Renal pelvis (tissue), 4 donors: ENCODE measurements around the gene HMX1. TPM values are rescaled to one million over a fixed set of nuclear protein-coding genes. Genes with fewer than 3 reads are reported as not detected.

Experiments used
- DNase-seq: peaks from one replicate; pipeline ENCODE4 v3.0.0-alpha.2; 2013
- polyA plus RNA-seq, 3 donors: library from polyadenylated mRNA; unstranded; fragments of 120-200 nt; gene quantifications; one replicate each; pipeline ENCODE4 v1.2.1, GENCODE V29; 2013; ENCODE audit not compliant: insufficient read length in 3 of 3

The HMX1 gene
- polyA plus RNA-seq, 3 donors = not detected

DNA sequence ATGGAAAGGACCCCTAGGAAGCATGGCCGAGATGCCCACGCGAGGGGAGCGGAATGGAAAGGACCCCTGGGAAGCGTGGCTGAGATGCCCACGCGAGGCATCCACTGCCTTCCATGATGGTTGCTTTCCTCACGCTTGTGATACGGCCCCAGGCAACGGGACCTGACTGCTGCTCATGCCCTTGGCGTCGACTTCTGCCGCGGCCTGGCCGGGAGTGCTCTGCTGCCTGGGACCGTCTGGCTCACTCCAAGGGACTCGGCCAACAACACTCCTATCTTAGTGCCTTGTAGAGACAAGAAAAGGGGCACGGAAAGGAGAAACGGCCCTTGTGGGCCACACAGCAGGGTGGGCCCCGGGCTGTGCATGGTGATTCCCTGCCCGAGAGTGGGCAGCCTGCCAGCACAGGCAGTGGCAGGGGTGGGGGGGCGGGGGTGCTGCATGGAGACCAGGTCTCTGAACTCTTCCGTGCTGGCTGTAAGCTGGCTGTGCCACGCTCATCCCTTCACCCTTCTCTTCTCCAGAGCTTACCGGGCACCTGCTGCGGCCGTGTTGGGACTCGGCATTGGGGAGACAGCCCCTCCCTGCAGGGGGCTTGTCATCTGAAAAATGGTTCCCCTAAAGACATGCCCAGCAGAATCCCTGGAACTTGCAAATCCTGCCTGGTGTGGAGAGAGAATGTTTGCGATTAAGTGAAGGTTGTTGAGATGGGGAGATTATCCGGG is 38.6 kb upstream of the HMX1 start:
- no peak for DNase-seq

DNA sequence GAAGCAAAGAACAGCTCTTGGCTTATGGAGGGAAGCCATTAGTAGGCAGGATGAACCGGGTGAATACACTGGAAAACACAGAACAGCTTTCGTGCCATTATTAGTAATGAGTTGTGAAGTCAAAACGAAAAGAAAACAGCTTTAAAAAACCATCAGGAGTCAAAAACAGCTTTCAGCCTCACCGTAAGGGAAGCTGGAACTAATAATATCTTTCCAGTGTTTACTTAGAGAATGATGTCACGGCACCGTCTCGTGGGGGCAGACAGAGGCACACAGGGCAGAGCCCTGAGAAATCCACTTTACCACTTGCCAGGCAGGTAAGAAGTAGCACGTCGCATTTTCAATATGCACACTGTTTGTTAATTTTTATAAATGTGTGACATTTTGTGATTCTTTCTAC is 37.9 kb upstream of the HMX1 start:
- no peak for DNase-seq

DNA sequence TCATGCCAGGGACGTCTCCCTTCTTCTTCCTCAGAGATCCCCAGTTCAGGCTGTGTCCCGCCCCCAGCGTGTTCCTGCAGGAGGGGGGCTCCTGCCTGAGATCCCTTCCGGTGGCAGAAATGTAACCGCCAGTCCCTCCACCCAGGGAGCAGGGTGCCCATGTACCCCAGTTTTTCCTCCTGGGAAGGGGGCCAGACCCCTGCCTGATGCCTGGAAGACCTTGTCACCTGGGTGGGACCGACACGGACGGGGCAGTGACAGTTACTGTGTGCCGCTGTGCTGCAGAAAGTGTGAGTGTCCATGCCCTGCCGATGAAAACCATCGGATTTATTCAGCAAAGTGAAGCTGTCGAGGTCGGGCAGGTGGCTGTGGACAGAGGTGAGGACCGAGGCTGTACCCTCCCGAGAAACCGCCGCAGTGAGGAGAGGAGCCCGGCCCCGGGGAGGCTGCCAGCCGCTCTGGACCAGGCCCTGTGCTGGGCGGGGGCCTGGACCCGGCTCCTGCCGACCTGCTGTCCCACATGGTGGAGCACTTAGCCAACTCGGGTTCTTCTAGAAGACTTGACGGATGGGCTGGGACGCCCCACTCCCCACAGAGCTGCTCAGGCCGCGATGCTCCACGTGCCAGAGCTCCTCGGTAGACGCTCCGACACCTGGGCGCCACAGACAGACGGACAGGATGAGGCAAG is 36.7 kb upstream of the HMX1 start:
- DNase-seq = no peak

DNA sequence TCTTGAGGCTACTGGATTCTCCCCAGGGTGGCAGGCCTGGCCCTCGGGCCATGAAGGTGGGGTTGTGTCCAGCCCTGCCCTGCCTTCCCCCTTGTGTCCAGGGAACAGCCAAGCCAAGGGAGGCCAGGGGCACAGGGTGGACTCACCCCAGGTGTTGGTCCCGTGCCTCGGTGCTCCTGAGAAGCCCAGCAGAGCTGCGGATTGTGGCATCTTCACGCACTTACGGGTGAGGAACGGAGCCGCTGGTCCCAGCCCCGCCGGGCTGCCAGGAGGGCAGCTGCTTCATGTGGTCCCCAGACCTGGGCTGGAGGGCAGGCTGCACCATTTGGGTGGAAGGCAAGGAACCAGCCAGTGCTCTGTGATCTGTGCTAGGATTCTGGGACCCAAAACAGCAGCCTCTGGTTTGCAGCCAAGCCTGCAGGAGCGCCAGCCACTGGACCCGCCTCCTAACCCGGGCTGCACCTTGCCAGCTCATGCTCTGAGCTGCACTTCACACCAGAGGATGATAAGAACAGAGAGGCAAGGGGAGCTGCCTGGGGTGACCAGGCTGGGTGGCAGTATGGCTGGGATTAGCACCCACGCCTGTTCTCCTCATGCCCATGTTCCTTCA is 36.1 kb upstream of the HMX1 start:
- no peak for DNase-seq

DNA sequence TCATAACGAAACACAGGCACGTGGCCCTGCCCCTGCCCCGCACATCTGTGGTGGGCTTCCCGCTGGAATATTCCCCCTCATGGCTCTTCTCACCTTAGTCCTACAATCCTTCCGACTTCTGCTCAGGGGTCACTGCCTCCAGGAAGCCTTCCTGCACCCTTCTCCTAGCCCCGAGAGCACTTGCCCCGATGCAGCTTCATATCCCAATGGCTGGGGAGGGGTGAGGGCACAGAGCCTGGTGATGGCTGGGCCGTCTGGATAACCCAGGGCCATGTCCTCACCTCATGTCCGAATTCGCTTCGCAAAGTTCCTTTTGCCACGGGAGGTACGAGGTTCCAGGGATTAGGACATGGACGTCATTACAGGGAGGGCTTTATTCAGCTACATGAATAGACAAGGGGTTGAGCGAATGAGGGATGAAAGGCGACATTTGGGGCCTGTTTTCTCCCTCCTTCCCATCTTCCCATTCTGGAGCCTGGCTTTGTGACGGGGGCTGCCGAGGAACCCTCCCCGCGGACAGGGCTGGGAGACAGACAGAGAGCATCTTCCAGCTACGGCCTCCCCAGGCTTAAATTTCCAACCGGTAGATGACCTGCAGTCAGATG is 35.5 kb upstream of the HMX1 start:
- DNase-seq = no peak

DNA sequence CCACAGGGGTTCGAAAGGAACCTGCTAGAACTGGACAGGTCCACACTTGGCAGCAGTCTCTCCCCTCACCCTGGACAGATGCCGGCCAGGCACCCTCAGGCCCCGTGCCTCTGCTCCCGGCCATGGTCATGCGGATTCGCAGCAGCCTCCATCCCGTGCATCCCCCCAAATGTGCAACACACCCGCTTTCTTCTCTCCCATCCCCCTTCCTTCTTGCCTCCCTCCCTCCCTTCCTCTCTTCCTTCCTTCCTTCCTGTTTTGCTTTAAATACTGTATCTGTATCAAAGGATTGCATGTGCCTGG is 35.0 kb upstream of the HMX1 start:
- DNase-seq = no peak

DNA sequence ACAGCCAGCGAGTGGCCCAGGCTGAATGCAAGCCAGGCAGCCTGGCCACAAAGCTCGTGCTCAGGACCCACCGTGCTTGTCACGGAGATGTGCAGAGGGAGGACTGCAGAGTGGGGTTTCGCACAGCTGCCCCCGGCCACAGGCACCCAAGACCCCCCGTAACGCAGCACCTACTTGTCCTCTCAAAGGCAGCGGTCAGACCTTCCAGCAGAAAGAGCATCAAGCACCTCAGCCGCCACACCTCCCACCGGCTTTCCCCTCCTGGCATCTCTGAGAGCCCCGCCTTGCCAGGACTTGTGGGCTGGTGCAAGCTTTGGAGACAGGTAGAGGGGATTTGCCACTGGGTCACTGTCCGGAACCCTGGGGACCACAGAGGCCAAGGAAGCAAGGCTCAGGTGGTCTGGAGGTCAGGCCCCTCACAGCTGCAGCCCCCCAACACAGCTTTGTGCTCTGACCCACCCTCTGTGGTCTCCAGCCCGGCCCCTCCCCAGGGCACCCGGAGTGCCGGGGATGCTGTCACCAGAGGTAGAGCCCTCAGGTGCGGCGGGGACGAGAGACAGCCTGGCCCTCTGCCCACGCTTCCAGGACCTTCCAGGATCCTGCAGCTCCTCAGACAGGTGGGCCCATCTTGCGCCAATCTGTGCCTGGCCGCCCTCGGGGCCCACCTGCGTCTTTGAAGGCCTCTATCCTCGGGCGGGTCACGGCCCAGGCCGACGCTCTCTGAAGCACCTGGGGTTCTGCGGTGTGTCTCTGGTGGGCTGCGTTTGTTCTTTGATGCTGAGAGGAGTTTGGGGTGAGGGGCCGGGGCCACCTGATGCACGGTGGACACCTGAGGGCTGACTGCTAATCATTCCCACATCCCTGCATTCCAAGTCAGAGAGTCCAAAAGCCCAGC is 34.4 kb upstream of the HMX1 start:
- DNase-seq = no peak

DNA sequence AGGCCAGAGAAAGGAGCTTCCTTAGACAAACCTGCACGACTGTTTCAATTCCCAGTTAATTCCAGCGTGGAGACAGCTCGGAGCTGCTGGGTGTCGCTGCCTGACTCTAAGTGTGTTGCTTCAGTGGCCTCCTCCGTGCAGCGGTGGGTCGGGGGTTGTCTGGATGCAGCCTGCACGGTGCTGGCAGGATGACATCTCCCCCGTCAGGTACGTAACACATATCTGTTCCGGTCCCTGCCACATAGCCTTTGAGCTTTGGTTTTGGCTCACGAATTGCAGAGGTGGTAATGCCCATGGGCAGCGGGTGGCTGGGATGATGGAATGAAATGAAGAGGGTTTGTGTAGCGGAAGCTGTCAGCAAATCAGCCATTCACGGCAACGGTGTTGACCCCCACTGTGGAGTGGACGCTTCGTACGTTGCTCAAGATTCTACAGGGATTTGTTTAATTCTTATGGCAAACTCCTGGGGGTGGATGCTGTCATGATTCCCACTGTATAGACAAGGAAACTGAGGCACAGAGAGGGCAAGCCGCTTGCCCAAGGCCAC is 33.7 kb upstream of the HMX1 start:
- DNase-seq = no peak

DNA sequence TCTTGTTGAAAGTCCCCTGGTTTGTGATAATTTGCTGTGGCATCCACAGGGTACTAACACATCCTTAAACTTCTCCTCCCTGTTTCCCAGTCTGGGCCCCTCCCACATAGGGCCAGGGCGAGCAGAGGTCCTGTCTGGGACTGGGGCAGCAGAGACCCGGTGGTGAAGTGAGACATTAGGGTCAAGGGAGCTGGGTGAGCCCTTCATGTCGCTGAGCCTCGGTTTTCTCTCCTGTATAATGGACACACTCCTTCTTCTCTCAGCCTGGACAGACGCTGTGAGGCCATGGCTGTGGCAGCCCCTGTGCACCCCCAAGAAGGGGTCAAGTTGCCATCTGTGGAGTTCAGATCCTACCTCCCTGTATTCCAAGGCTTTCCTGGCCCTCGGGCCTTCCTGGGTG is 33.0 kb upstream of the HMX1 start:
- DNase-seq = no peak

DNA sequence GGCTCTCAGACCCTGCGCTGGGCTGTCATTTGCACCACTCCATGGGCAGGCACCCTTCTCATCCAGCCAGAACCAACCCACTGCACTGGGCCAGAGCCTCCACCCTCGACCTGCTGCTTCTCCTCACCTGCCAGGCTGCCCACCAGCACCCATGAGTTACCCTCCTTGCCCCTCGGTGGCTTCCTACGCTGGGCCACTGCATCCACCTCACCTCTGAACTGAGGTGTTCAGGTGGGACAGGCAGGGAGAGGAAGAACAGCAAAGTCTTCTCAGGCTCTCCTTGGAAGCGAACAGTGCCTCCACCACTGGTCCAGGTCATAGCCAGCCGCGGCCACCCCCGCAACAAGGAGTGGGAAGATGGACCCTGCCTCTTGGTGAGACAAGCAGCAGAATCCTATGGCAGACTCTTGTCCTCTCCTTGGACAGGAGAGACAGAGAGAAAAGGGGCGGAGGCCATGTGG is 32.4 kb upstream of the HMX1 start:
- DNase-seq = no peak

DNA sequence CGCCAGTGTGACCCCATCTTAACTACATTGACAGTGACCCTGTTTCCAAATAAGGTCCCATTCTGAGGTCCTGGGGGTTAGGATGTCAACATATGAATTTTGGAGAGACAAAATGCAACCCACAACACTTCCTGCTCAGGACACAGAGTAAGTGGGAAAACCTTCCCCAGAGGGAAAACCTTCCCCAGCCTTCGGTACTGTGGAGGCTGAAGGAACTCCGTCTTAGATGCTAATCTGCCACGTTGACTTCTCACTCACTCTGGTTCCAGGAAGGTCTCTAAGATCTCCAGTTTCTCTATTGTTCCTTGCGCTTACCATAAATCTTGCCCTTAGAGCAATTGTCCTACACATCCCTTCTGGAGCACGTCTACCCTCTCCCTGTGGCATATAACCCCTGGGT is 29.7 kb upstream of the HMX1 start:
- no peak for DNase-seq

DNA sequence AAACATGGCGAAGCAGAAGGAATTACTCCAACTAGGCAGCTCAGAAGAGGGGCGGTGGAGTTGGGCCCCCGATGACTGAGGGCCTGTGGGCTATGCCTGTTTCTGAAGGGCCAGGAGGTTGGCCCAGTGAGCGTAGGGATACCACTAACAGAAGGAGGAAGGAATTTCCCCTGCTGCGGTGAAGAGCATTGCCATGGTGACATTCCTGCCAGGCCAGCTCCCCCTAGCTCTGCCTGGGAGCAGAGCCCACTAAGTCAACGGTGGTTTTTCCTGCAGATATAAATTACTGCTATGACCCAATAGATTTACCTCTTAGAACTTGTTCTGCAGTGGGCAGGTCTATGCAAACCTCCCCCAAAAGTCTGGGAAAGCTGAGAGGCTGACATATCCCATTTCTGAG is 28.9 kb upstream of the HMX1 start:
- DNase-seq = no peak

DNA sequence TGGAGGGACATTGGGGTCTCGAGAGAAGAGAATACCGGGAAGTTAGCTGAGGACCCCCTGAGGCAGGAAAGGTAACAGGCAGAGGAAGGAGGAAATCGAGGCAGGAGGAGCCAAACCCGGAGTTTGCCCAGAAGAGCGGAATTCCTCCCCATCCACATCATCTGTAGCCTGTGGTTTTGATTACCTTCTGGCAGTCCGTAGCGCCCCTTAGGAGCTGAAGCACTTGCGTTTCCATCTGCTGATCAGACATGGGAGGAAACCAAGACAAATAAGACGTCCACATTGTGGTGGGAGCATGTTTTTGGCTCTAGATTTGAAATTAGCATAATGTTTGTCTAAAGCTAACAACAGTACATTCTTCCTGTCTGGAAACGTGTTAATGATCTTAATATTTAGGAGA is 26.8 kb upstream of the HMX1 start:
- no peak for DNase-seq

DNA sequence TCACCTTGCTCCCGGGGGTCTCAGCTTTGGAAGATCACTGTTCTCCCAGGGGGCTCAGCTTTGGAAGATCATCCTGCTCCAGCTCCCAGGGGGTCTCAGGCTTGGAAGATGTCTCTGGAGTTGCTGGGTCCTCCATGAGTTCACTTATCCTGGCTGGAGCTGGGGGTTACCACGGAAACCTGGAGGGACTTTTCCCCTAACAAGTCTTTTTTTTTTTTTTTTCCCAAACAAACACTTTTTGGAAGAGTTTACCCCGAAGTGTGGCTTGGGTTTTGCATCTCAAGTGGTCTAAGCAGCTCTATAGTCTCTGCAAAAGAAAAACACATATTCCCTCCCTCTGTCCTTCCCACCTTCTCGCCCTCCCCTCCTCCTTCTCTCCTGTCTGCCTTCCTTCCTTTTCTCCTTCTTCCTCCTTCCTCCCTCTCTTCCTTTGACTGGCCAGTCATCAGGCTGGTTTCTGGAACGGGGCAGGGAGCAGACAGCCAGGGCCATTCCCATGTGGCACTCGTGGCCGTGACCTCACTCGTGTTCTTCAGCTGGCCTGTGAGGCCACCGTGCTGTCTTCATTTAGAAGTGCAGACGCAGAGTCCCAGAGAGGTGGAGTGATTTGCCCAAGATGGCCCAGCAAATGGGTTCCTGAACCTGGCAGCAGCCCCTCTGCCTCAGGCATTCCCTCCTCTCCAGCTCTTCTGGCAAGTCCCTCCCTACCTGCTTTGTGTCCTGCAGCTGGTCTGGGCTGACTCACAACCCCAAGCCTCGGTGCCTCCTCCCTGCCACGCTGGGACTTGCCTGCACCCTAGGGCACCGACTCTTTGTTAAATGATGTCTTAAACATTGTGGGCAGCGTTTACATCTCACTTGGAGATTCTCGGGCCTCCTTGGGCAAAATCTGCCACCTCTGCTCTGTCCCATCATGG is 25.9 kb upstream of the HMX1 start:
- no peak for DNase-seq

DNA sequence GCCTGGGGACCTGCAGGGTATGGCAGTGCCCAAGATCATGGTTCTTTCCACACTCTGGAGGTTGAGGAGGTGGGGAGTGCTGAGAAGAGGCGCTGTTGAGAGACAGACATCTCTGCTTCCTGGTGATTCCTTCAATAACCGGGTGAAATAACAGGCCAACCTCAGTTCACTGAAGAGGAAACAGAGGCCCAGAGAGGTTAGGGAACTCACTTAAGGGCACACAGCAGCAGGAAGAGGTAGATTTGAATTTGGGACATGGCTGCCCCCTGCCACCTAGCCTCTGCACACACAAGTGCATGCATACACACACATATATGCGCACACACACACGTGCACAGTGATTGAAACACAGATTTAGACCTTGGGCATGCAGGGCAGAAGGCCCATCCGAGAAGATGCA is 24.9 kb upstream of the HMX1 start:
- no peak for DNase-seq

DNA sequence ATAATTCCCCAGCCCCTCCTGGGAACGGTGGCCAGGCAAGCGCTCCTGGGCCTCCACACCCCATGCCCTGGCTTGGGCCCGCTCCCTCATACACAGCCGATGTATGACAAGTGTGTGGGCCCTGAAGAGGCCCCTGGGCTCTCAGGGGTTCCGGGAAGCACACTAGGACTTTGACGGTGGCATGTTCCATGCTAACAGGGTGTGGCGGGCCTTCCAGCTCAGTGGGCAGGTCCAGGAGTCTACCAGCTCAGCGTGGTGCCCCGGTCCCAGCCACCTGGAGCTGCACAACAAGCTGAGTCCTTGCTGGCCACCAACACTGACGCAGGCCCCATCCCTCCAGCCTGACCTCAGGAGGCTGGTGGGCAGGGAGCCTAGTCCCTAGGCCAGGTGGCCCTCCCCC is 24.4 kb upstream of the HMX1 start:
- no peak for DNase-seq

DNA sequence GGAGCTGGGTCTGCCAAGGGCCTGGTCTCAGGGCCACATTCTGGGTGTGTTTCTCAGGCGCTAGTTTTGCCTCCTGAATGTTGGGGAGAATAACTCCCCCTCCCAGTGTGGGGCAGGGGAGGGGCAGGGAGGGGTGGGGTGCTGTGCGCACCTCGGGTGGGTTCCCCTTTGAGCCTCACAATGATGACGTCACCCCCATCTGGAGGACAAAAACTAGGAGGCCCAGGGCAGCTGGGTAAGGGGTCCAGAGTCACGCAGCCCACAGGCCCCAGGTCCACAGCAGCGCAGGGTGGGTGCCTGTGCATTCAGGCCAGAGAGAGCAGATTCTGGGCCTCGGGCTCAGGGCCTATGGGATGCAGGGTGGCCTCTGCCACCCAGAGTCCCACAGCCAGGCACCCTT is 23.7 kb upstream of the HMX1 start:
- DNase-seq = no peak

DNA sequence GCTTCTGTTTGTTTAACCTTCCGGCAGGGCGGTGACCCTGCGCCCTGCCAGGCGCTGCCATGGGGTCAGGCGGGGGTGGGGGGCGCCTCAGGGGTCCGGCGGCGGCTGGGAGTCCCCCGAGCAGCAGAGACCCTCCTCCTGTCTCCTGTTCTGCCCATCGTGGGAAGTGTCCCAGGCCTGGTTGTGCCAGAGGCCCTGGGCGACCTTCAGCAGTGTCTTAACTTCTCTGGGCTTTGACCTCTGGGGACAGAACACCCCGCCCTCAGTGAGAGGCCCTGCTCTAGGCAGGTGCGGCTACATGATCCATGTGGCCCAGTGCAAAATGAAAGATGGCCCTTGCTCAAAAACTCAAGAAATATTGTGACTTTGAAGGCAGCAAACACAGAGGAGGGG is 22.8 kb upstream of the HMX1 start:
- no peak for DNase-seq

DNA sequence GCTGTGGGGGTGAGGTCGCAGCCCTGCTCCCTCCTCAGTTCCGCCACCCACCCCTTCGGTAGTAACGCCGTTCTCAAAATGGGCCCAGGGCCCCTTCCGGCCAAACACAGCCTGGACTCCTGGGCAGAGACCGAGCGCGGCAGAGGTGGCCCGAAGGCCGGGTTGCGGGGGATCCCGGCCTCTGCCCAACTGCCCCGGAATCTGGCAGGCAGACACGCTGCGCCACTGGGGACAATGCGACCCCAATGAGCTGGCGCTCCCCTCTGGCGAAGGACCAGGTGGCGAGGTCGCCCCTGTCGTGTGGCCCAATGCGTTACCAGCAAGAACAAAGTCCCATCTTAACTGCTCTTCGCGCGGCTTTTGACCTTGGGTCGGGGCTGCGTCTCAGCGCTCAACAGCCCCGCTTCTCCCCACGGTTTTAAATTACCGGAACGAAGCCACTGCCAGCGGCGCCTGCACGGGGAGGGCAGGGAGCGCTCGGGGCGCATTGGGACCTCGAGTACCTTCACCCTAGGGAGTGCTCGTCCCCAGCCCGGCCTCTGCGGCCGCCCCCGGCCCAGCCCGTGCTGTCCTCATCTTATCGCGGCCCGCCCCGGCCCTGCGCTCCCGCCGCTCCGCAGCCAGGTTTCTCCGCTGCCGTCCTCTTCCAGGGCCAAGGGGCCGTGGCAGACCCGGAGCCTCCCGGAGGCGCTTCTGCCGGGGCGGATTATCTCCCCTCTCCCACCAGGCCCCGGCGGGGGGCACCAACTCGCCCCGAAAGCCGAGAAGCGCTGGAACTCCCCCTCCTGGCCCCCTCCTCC is 22.2 kb upstream of the HMX1 start:
- peak; percentile 23 for DNase-seq

DNA sequence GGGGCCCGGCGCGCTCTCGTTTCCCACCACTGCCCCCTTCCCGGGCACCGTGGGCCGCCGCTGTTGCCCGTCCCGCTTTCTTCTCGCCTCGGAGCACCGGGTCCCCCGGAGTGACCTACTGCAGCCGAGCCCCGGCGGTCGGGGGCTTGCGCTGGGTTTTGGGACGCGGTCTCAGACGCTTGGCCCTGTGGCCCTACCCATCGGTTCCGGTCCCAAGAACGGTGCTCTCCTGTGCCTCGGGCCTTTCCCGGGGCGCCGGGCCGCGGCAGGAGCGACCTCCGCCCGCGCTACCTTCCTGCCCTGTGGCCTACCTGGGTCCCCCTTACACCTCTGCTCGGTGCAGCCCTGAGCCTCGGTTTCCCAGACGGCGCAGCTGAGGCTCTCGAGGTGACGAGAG is 21.6 kb upstream of the HMX1 start:
- DNase-seq = no peak
